NCI-H82 treated with DMSO at 0.1 percent for 48 hours (cell line): Measurements from ENCODE around the gene DGKH.
"Not testable (repeated sequence)": the region's sequence is repeated elsewhere in the genome, so short reads cannot be mapped to it uniquely, and the experiment has no call there.

Source experiments
- DNase-seq: peaks from one replicate; lab custom pipeline; 2025; ENCODE audit not compliant: unreplicated experiment; lab: John Stamatoyannopoulos, UW

Gene DGKH

DNA sequence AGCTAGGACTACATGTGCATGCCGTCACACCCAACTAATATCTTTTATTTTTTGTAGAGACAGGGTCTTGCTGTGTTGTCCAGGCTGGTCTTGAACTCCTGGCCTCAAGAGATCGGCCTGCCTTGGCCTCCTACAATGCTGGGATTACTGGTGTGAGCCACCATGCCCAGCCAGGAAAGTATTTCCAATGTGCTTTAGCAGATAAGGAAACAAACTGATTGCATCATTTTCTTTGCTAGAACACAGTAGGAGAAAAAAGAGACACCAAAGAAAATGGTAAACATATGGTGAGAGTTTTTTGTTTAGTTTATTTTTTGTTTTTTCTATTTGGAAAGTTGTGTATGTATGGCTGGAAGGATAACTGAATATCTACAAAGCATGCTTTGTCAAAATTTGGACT is 176.6 kb downstream of the DGKH start:
- DNase-seq: no peak

DNA sequence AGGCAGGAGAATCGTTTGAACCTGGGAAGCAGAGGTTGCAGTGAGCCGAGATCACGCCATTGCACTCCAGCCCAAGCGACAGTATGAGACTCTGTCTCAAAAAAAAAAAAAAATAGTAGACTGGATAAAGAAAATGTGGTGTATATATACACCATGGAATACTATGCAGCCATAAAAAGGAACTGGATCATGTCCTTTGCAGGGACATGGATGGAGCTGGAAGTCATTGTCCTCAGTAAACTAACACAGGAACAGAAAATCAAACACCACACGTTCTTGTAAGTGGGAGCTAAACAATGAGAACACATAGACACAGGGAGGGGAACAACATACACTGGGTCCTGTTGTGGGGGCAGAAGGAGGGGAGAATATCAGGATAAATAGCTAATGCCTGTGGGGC is 178.3 kb downstream of the DGKH start:
- not testable (repeated sequence) for DNase-seq

DNA sequence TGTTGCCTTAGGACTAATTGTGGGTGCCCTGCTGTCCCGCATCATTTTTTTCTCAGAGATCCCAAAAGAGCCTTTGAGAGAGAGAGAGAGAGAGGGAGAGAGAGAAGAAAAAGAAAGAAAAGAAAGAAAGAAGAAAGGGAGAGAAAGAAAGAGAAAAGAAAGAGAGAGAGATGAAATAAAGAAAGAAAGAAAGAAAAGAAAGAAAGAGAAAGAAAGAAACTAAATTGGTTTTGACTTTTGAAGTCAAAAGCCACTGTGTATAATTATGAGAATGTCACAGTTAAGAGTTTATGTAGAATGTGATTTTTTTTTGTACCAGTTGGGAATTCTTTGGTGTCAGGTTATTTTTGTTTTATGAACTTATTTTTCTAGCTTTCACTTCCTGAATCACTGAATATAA is 180.1 kb downstream of the DGKH start:
- no peak for DNase-seq

DNA sequence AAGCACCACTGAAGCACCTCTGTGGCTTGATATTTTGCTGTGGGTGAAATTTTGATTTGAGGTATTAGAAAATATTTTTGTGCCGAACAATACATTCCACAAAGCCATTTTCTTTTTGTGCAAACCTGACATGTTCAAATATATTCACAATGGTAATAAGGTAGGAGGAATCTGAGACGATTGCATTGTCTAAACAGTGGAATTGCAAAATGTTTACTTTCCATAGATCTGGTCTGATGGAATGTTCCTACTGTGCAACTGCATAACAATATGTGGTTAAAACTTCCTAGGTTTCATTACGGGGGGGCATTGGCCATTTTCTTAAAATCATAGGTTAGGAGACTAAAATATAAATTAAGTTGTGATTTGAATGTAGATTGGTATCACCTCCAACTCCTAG is 180.8 kb downstream of the DGKH start:
- no peak for DNase-seq

DNA sequence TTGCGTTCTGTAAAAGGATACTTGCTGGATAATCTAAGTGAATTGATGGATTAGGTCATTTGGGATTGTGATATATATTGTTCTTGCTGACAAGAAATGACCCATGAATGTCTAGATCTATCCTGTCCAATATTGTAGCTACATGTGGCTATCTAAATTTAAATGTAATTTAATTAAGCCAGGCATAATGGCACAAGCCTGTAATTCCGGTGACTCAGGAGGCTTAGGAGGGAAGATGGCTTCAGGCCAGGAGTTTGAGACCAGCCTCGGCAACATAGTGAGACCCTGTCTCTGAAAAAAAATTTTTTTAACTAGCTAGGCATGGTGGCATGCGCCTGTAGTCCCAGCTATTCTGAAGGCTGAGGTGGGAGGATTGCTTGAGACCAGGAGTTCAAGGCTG is 184.2 kb downstream of the DGKH start:
- DNase-seq: no peak

GRCh38 chr13:42233726-42234125 is 185.3 kb downstream of the DGKH start:
- DNase-seq: no peak

DNA sequence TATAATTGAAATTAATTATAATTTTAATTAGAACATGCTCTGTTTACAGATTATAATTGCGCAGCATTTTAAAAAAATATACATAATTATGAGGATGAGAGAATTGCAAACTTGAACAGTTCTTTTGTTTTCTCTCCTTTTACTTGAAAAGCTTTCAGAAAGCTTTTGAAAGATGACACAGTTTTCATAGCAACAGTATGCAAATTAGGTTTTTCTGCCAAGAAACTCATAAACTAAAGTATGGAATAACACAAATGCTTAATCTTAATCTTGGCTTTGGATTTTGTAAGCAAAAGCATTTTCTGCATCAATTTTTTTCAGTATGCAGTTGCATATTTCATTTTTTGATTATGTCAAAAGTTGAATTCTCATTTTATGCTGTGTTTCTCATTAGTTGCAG is 190.7 kb downstream of the DGKH start:
- DNase-seq: no peak

- DNase-seq: no peak
Observed at GRCh38 chr13:42239644-42240043, 191.2 kb downstream of the DGKH start.

GRCh38 chr13:42246541-42246940 is 198.1 kb downstream of the DGKH start:
- no peak for DNase-seq

GRCh38 chr13:42247883-42248282 is 199.4 kb downstream of the DGKH start:
- no peak for DNase-seq

- no peak for DNase-seq
Observed at GRCh38 chr13:42255886-42256285, 207.4 kb downstream of the DGKH start.

GRCh38 chr13:42258747-42259146 is 210.3 kb downstream of the DGKH start:
- peak; percentile 54 for DNase-seq

- no peak for DNase-seq
Observed at GRCh38 chr13:42259515-42259914, 211.1 kb downstream of the DGKH start.

DNA sequence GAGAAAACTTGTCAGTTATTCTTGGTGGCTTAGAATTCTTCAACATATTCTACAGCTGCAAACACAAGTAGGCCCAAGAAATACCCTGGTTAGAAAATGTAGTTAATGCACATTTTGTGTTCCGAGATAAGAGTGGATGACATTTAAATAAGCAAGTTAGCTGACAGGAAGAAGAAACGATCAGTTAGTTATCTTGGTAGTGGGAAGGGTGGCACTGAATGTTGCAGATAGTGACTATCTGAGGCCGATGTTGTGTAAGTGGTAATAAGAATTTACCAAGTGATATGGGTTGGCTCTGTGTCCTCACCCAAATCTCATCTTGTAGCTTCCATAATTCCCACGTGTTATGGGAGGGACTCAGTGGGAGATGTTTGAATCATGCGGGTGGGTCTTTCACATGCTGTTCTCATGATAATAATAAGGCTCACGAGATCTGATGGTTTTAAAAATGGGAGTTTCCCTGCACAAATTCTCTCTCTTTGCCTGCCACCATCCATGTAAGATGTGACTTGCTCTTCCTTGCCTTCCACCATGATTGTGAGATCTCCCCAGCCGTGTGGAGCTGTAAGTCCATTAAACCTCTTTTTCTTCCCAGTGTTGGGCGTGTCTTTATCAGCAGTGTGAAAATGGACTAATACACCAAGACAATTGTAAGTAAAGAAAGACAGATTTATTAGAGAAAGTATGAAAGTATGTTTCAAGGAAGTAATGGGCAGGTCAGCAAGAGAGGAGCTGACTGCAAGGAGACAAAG is 212.6 kb downstream of the DGKH start:
- DNase-seq: no peak

DNA sequence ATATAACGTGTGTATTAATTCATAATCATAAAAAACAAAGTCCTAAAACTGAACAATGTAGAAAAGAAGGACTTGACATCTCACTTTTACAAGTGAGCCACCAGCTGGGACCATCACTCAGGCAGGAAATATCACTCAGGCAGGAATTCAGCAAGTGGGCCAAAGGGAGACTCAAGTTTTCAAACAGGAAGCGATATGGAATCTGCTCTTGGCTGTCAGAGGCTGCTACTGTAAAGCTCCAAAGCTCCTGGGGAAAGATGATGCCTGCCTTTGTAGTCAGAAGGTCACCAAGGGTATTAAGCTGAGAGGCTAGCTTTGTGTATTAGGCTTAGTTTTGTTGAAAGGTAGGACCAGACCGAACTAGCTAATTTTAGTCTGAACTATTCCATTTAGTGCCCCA is 218.0 kb downstream of the DGKH start:
- no peak for DNase-seq

GRCh38 chr13:42270160-42270856 is 221.9 kb downstream of the DGKH start:
- DNase-seq: no peak

- DNase-seq: no peak
Observed at GRCh38 chr13:42270857-42271215, 222.4 kb downstream of the DGKH start.

DNA sequence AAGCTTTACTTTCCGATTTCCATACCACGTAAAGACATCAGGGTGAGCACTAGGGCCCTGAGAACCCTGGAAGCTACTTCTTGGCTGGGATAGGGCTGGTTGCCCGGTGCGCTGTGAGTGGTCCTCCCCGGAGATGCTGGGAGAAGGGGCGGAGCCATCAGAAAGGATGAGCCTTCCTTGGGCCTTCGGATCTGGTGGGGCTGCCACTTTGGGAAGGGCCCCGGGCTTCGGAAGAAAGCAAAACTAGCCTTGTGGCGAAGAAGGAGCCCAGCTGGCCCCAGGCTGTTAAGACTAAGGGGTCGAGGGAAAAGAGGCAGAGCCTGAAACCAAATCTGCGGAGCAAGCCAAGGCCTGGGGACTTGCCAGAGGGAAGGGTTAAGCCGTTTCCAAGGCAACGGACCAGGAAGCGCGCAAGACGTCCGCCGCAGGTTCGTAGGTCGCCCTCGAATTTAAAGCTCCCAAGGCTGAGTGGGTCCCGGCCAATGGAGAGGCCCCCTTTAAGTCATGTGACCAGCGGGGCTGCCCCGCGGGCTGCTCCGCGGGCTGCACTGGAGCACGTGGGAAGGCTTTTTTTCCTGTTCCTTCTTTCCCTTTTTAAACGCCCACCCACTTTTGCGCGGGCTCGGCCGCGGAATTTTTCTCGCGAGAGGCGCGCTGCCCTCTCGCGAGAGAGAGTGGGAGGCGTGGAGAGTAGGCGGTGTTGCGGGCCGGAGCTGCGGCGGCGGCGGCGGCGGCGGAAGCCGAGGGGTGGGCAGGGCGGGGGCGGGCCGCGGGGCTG is 223.1 kb downstream of the DGKH start:
- peak; percentile 91 for DNase-seq

GRCh38 chr13:42272115-42272803 is 223.8 kb downstream of the DGKH start, which contains the start of gene AKAP11:
Gene AKAP11, plus strand, starts transcription at chr13:42272152. Its CDS starts 14,197 bp downstream, at chr13:42286349.
- peak; percentile 51 for DNase-seq

GRCh38 chr13:42272804-42273175 is 224.3 kb downstream of the DGKH start:
- DNase-seq: peak; percentile 46

DNA sequence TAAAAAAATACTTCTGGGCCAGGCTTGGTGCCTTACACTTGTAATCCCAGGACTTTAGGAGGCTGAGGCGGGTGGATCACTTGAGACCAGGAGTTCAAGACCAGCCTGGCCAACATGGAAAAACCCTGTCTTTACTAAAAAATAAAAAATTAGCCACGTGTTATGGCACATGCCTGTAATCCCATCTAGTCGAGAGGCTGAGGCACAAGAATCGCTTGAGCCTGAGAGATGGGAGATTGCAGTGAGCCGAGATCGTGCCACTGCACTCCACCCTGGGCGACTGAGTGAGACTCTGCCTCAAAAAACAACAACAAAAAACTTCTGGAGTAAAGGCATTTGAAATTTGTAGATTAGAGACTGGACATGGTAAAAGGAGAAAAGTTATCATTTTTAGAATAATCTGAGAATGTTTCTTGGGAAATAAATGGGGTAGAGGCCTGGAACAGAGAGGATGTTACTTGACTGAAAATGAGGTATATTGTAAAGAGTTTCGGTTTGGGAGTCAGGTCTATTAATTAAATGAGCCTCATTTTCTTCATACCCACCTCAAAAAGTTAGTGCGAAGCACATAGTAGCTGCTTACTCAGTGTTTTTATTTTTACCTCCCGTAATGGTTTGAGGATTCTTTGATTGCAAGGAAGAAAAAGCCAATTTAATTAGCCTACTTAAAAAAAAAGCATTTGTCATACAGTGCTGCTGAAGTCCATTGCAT is 226.1 kb downstream of the DGKH start:
- DNase-seq: no peak
